GM12874 (cell line): Measurements from ENCODE around the gene ACSL3.

Experiments
- TF ChIP-seq, protein P1 (sequence below): IDR thresholded peaks from 2 replicates; pipeline ENCODE4 v1.5.1; 2011; ENCODE audit warnings: low read depth, mild to moderate bottlenecking, control low read depth, low read length, moderate library complexity; ENCODE audit not compliant: insufficient read depth

Gene ACSL3

GRCh38 chr2:222871291-222871690 is 10.5 kb downstream of the ACSL3 start:
- TF ChIP-seq, protein P1, sequence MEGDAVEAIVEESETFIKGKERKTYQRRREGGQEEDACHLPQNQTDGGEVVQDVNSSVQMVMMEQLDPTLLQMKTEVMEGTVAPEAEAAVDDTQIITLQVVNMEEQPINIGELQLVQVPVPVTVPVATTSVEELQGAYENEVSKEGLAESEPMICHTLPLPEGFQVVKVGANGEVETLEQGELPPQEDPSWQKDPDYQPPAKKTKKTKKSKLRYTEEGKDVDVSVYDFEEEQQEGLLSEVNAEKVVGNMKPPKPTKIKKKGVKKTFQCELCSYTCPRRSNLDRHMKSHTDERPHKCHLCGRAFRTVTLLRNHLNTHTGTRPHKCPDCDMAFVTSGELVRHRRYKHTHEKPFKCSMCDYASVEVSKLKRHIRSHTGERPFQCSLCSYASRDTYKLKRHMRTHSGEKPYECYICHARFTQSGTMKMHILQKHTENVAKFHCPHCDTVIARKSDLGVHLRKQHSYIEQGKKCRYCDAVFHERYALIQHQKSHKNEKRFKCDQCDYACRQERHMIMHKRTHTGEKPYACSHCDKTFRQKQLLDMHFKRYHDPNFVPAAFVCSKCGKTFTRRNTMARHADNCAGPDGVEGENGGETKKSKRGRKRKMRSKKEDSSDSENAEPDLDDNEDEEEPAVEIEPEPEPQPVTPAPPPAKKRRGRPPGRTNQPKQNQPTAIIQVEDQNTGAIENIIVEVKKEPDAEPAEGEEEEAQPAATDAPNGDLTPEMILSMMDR: no peak

DNA sequence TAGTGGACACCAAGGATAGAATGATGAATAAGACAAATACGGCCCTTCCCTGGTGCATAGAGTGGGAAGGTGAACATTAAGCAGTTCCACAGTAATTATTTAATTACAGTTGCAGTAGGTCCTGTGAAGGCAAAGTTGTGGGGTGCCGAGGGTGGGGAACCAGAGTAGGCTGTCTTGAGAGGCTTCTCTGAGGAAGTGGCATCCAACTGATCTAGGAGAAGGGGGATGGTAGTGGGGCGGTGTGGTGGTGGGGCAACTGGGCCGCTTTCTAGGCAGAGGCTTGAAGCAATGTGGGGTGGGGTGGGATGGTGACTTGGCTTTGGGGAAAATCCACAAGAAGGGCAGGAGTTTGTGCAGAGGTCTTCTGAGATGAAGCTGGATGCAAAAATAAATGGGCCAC is 11.7 kb downstream of the ACSL3 start:
- TF ChIP-seq, protein P1: no peak

DNA sequence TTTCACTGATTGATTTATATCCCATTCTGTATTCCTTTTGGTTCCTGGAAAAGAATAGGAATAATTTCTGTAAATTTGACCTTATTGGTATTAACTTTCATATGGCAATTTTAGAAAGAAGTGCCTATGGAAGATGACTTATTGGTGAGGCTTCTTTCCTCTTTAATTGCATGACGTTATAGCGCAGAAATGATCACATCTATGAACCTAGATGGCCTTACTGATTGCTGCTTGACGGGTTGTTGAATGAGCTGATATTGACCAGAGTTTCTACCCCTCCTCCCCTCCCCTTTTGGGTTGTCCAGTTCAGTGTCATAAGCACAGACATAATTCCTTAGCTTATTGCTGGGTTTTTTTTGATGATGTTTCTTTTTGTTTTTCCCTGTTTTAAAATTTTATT is 14.6 kb downstream of the ACSL3 start:
- TF ChIP-seq, protein P1: no peak

GRCh38 chr2:222876947-222877346 is 16.1 kb downstream of the ACSL3 start:
- TF ChIP-seq, protein P1: no peak

GRCh38 chr2:222877556-222878300 is 16.9 kb downstream of the ACSL3 start:
- TF ChIP-seq, protein P1: no peak

DNA sequence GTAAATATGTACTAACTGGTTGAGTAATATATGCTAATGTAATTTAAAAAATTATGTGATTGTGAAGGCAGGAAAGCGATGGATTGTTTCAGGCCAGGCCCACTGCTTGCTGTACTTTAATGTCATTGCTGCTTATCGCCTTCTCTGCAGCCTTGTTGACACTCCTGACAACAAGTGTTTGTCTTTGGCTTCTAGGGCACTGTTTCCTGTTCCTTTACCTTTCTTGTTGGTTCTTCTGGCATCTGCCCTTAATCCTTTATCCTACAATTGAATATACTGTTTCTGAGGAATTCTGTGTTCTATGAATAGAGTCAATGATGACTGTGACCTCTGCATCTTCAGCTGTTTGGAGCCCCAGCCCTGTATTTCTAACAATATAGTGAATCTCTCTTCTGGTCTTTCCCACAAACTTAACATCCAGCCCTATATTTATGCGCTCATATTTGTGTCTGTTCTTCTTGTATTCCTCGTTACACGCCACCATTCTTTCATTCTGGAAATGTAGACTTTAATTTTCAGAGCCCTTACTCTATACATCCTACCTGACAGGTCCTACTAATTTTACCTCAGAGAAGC is 17.6 kb downstream of the ACSL3 start:
- TF ChIP-seq, protein P1: no peak

GRCh38 chr2:222878877-222879603 is 18.2 kb downstream of the ACSL3 start:
- TF ChIP-seq, protein P1: no peak
